H1 (cell line): Measurements from ENCODE around the gene POLH. TPM values are rescaled to one million over a fixed set of nuclear protein-coding genes. Genes with fewer than 3 reads are reported as not detected.

ENCODE experiments used
- CTCF ChIA-PET: fragments of 300-600 bp; sonication (Branson Sonifier 250); formaldehyde crosslinking; loops from one replicate; lab custom pipeline; 2021; ENCODE audit not compliant: partially characterized antibody; lab: Charles Lee
- POLR2A ChIA-PET: fragments of 300-600 bp; sonication (Branson Sonifier 250); formaldehyde crosslinking; loops from one replicate; lab custom pipeline; 2021; ENCODE audit warnings: inconsistent platforms; ENCODE audit not compliant: partially characterized antibody; lab: Charles Lee
- DNase-seq, 2 experiments: peaks; one replicate each; pipeline versions ENCODE4 v3.0.0 to v3.0.0-alpha.2; 2010 to 2022; ENCODE audit warnings: low spot score in 2 of 2, low read depth in 1 of 2, mixed read lengths in 1 of 2
- FAIRE-seq: peaks from 2 replicates; lab custom pipeline; 2011; peaks lifted over from hg19 to GRCh38; lab: Jason Lieb, UNC
- H2AFZ ChIP-seq: 2 replicates; pipeline ENCODE4 v1.8.1; 2012; ENCODE audit warnings: low read length, inconsistent platforms
- H2AK5ac ChIP-seq: 2 replicates; pipeline ENCODE4 v1.6.1; 2013; ENCODE audit warnings: low read depth, low read length
- H2BK120ac ChIP-seq: replicated peaks from 2 replicates; pipeline ENCODE3; 2013; ENCODE audit warnings: low read depth, low read length, inconsistent platforms
- H2BK12ac ChIP-seq: 2 replicates; pipeline ENCODE4 v1.6.1; 2013; ENCODE audit warnings: low read depth, low read length
- H2BK15ac ChIP-seq: 2 replicates; pipeline ENCODE4 v1.6.1; 2013; ENCODE audit warnings: low read length
- H2BK20ac ChIP-seq: 2 replicates; pipeline ENCODE4 v1.6.1; 2013; ENCODE audit warnings: low read length
- H2BK5ac ChIP-seq: 2 replicates; pipeline ENCODE4 v1.6.1; 2013; ENCODE audit warnings: low read depth, low read length
- H3K14ac ChIP-seq: 2 replicates; pipeline ENCODE4 v1.6.1; 2013; ENCODE audit warnings: inconsistent platforms; ENCODE audit not compliant: insufficient read length
- H3K18ac ChIP-seq: 2 replicates; pipeline ENCODE4 v1.6.1; 2013; ENCODE audit warnings: low read length; ENCODE audit errors: extremely low read depth
- H3K23ac ChIP-seq: 2 replicates; pipeline ENCODE4 v1.6.1; 2013; ENCODE audit warnings: inconsistent platforms; ENCODE audit not compliant: insufficient read length
- H3K23me2 ChIP-seq: 2 replicates; pipeline ENCODE4 v1.6.1; 2013; ENCODE audit warnings: low read depth, low read length
- H3K27ac ChIP-seq: 2 replicates; pipeline ENCODE4 v1.6.1; 2011; ENCODE audit warnings: low read depth, low read length, inconsistent platforms
- H3K27me3 ChIP-seq, 4 experiments: replicated peaks in 1 of 4; 1 replicate in 1 of 4; 2 replicates in 3 of 4; pipeline versions ENCODE4 v1.6.1 to v1.8.1; 2011 to 2013; ENCODE audit warnings: low read length in 3 of 4, mild to moderate bottlenecking in 3 of 4, inconsistent platforms in 2 of 4, mixed read lengths in 2 of 4, moderate library complexity in 1 of 4; ENCODE audit not compliant: control insufficient read depth in 3 of 4, insufficient read depth in 3 of 4; ENCODE audit errors: extremely low read depth in 1 of 4
- H3K36me3 ChIP-seq, 4 experiments: 2 replicates each; pipeline versions ENCODE4 v1.6.1 to v1.8.1; 2011 to 2013; ENCODE audit warnings: mild to moderate bottlenecking in 4 of 4, low read length in 3 of 4, moderate library complexity in 2 of 4, control low read depth in 1 of 4, inconsistent platforms in 1 of 4; ENCODE audit not compliant: insufficient read depth in 4 of 4, control insufficient read depth in 2 of 4
- H3K4ac ChIP-seq: replicated peaks from 2 replicates; pipeline ENCODE3; 2013; ENCODE audit warnings: low read length, low read depth, mixed read lengths, inconsistent platforms; ENCODE audit not compliant: insufficient read length
- H3K4me1 ChIP-seq, 4 experiments: replicated peaks in 1 of 4; 1 replicate in 1 of 4; 2 replicates in 3 of 4; pipeline versions ENCODE4 v1.6.1 to v1.8.1; 2011 to 2013; ENCODE audit warnings: low read length in 3 of 4, inconsistent platforms in 2 of 4, mixed read lengths in 1 of 4; ENCODE audit not compliant: insufficient read depth in 4 of 4, control insufficient read depth in 3 of 4
- H3K4me2 ChIP-seq, 2 experiments: 2 replicates each; pipeline versions ENCODE4 v1.6.1 to v1.8.1; 2011 to 2013; ENCODE audit warnings: low read depth in 2 of 2, low read length in 2 of 2, control low read depth in 1 of 2, inconsistent platforms in 1 of 2, mild to moderate bottlenecking in 1 of 2; ENCODE audit not compliant: insufficient read depth in 1 of 2
- H3K4me3 ChIP-seq, 4 experiments: fragments of 200-600, 300-600 bp in 1 of 4; sonication (generic), shearing (Covaris generic), sonication (Bioruptor Twin) in 1 of 4; 2 replicates each; pipeline versions ENCODE4 v1.5.1 to v1.8.1; 2011 to 2016; ENCODE audit warnings: low read length in 4 of 4, low read depth in 3 of 4, control low read depth in 2 of 4, inconsistent platforms in 2 of 4, mild to moderate bottlenecking in 2 of 4, mixed read lengths in 1 of 4, moderate library complexity in 1 of 4; ENCODE audit not compliant: insufficient read depth in 2 of 4; ENCODE audit errors: extremely low read depth in 1 of 4
- H3K56ac ChIP-seq: replicated peaks from 2 replicates; pipeline ENCODE3; 2013; ENCODE audit warnings: low read depth, mild to moderate bottlenecking, mixed read lengths, low read length, inconsistent platforms; ENCODE audit not compliant: insufficient read length
- H3K79me1 ChIP-seq: 2 replicates; pipeline ENCODE4 v1.6.1; 2013; ENCODE audit warnings: low read depth, low read length, control low read depth
- H3K79me2 ChIP-seq, 2 experiments: 2 replicates each; pipeline versions ENCODE4 v1.6.1 to v1.8.1; 2012 to 2013; ENCODE audit warnings: low read length in 2 of 2, mild to moderate bottlenecking in 2 of 2, inconsistent platforms in 1 of 2; ENCODE audit not compliant: insufficient read depth in 2 of 2, control insufficient read depth in 1 of 2
- H3K9ac ChIP-seq, 4 experiments: replicated peaks in 1 of 4; 1 replicate in 1 of 4; 2 replicates in 3 of 4; pipeline versions ENCODE4 v1.6.1 to v1.8.1; 2011 to 2013; ENCODE audit warnings: low read depth in 3 of 4, low read length in 3 of 4, control low read depth in 2 of 4, mild to moderate bottlenecking in 2 of 4, moderate library complexity in 2 of 4, inconsistent platforms in 1 of 4; ENCODE audit errors: extremely low read depth in 1 of 4
- H3K9me3 ChIP-seq, 2 experiments: 2 replicates each; pipeline versions ENCODE4 v1.6.1 to v1.8.1; 2012 to 2013; ENCODE audit warnings: mild to moderate bottlenecking in 2 of 2, moderate library complexity in 2 of 2, control low read depth in 1 of 2, inconsistent platforms in 1 of 2, low read depth in 1 of 2, low read length in 1 of 2, mixed read lengths in 1 of 2; ENCODE audit not compliant: insufficient read depth in 2 of 2
- H4K20me1 ChIP-seq, 2 experiments: replicated peaks in 1 of 2; 2 replicates each; pipeline versions ENCODE3 to v1.8.1; 2011 to 2013; ENCODE audit warnings: inconsistent platforms in 2 of 2, low read length in 2 of 2, mild to moderate bottlenecking in 1 of 2; ENCODE audit not compliant: insufficient read depth in 2 of 2, control insufficient read depth in 1 of 2
- H4K5ac ChIP-seq: 2 replicates; pipeline ENCODE4 v1.6.1; 2013; ENCODE audit warnings: low read length, low read depth, mixed read lengths, inconsistent platforms; ENCODE audit not compliant: insufficient read length
- H4K8ac ChIP-seq: 2 replicates; pipeline ENCODE4 v1.8.0; 2013; ENCODE audit warnings: mild to moderate bottlenecking, moderate library complexity, low read length, inconsistent platforms; ENCODE audit not compliant: insufficient read depth; ENCODE audit errors: extremely low read depth
- H4K91ac ChIP-seq: replicated peaks from 2 replicates; pipeline ENCODE3; 2013; ENCODE audit warnings: low read length, mixed read lengths, inconsistent platforms; ENCODE audit not compliant: insufficient read length
- GABPA ChIP-seq: IDR thresholded peaks from 2 replicates; pipeline ENCODE4 v1.6.1; 2011; ENCODE audit warnings: mild to moderate bottlenecking, low read length, moderate library complexity, borderline replicate concordance; ENCODE audit not compliant: insufficient read depth
- WGBS, 2 experiments: shearing (Covaris generic) in 1 of 2; methylation state at CpG; one replicate each; pipeline versions ENCODE4 v1.1.6 to v1.1.7; 2013 to 2015; ENCODE audit warnings: low lambda C conversion rate in 2 of 2, mixed read lengths in 2 of 2, inconsistent platforms in 1 of 2, low coverage in 1 of 2, missing lambda C conversion rate in 1 of 2; ENCODE audit not compliant: insufficient replicate concordance in 2 of 2, insufficient coverage in 1 of 2, insufficient read length in 1 of 2; ENCODE audit errors: extremely low coverage in 1 of 2, missing lambda C conversion rate in 1 of 2; 5-methylcytosine and 5-hydroxymethylcytosine counted together
- polyA plus RNA-seq, 7 experiments: library from polyadenylated mRNA; depleted of rRNA in 3 of 7; stranded (reverse) in 5 of 7; unstranded in 2 of 7; fragments of >200 nt in 5 of 7; fragments of 200-250 nt in 2 of 7; gene quantifications; 1 replicate in 5 of 7; 2 replicates in 1 of 7; 4 replicates in 1 of 7; pipeline versions ENCODE4 v1.2.1 to v1.2.3, GENCODE V29; 2011 to 2013; ENCODE audit warnings: missing spikeins in 2 of 7, mixed read lengths in 2 of 7
- total RNA-seq: library from RNA; stranded (reverse); fragmentation: NEBNext Ultra II Directional; extraction: Animal tissue kit (Norgen Biotek cat#: 25700); gene quantifications from 2 replicates; pipeline ENCODE4 v1.2.1, GENCODE V29; 2021
- TF ChIP-seq, protein P1 (sequence below), 3 experiments: IDR thresholded peaks; 1 replicate in 2 of 3; 2 replicates in 1 of 3; pipeline versions ENCODE4 v1.5.1 to v1.6.1; 2011; ENCODE audit warnings: low read length in 3 of 3, mild to moderate bottlenecking in 3 of 3, inconsistent platforms in 2 of 3, low read depth in 1 of 3, moderate library complexity in 1 of 3; ENCODE audit not compliant: insufficient read depth in 1 of 3; ENCODE audit errors: control extremely low read depth in 1 of 3

The POLH gene
- total and polyA plus RNA-seq, 2 of the 8 experiments (the other 6 are each of a cell fraction or from before 2014, with no cell fraction given) = 5.8 to 12.4 TPM

DNA sequence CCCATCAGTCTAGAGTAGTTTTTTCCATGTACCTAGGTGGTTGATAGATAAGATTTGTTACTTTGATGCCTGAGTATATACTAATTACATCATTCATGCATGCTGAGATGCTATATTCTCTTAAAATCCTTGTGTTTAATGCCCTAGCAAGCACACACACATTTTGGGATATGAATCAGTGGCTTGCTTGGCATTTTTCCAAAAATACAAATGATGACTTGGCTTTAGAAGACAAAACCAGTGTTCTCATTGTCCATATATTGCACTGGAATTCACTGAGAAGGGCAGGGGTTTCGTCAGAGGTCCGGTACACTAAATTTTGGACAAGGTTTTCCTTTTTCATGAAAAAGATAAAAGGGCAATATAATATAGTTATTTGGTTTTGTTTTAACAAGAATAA is 28.2 kb downstream of the POLH start:
- no peak overlapping the region for H2BK20ac ChIP-seq
- POLR2A ChIA-PET = interaction anchor here (0.6 to 0.9 kb wide), 2 partner anchors 25 to 182 kb away, joined by 3 read pairs; partner anchors contain the start of gene GTPBP2
- TF ChIP-seq, protein P1, sequence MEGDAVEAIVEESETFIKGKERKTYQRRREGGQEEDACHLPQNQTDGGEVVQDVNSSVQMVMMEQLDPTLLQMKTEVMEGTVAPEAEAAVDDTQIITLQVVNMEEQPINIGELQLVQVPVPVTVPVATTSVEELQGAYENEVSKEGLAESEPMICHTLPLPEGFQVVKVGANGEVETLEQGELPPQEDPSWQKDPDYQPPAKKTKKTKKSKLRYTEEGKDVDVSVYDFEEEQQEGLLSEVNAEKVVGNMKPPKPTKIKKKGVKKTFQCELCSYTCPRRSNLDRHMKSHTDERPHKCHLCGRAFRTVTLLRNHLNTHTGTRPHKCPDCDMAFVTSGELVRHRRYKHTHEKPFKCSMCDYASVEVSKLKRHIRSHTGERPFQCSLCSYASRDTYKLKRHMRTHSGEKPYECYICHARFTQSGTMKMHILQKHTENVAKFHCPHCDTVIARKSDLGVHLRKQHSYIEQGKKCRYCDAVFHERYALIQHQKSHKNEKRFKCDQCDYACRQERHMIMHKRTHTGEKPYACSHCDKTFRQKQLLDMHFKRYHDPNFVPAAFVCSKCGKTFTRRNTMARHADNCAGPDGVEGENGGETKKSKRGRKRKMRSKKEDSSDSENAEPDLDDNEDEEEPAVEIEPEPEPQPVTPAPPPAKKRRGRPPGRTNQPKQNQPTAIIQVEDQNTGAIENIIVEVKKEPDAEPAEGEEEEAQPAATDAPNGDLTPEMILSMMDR (IDR thresholded peaks at IDR 0.05; ENCODE audit: control extremely low read depth in 1 of 3, insufficient read depth in 1 of 3, low read depth in 1 of 3, low read length in 3 of 3) = no peak
- no peak for TF ChIP-seq GABPA

More for the DNA sequence above, 28.2 kb downstream of the POLH start:
- H3K23me2 ChIP-seq = no peaks in the 10 kb centered on the region
- no peak overlapping the region for H3K23ac ChIP-seq
- H3K36me3 ChIP-seq = peaks cover 2 to 9% (median 4%) of the 10 kb centered on the region in 4 experiments; a peak in 4 of 8 replicates
- no peak overlapping the region for H3K27ac ChIP-seq
- CTCF ChIA-PET = no interaction called here
- H3K27me3 ChIP-seq = no peaks in the 10 kb centered on the region
- no peaks in the 10 kb centered on the region for H4K20me1 ChIP-seq
- no peaks in the 10 kb centered on the region for H3K4me1 ChIP-seq
- no peak overlapping the region for H3K4me3 ChIP-seq
- no peak overlapping the region for H2BK5ac ChIP-seq
- 97% methylated on average over 2 of the region's 2 CpGs; no CpG with 5 or more reads in 1 of the 2 experiments for WGBS, 2 experiments
- H4K5ac ChIP-seq = no peak overlapping the region
- no peak overlapping the region for H3K56ac ChIP-seq
- H3K18ac ChIP-seq = no peak overlapping the region
- H3K4me2 ChIP-seq = no peak overlapping the region
- H3K4ac ChIP-seq = no peak overlapping the region
- no peaks in the 10 kb centered on the region for H3K79me2 ChIP-seq
- no peak overlapping the region for H3K14ac ChIP-seq
- no peak overlapping the region for H2AFZ ChIP-seq
- H2BK15ac ChIP-seq = no peak overlapping the region
- no peaks in the 10 kb centered on the region for H3K79me1 ChIP-seq
- no peak overlapping the region for H2AK5ac ChIP-seq
- no peak overlapping the region for H2BK120ac ChIP-seq
- H4K8ac ChIP-seq = no peak overlapping the region
- no peak overlapping the region for H3K9ac ChIP-seq
- FAIRE-seq = no peak
- H4K91ac ChIP-seq = no peak overlapping the region
- no peaks in the 10 kb centered on the region for H3K9me3 ChIP-seq
- no peak overlapping the region for H2BK12ac ChIP-seq
- DNase-seq = no peak
